HepG2 (cell line): ENCODE data around the gene TMEM217. TPM values are rescaled to one million over a fixed set of nuclear protein-coding genes. Genes with fewer than 3 reads are reported as not detected.

Experiments used
- AGO1 ChIP-seq: fragments of 200-400 bp; formaldehyde crosslinking; IDR thresholded peaks from 2 replicates; pipeline ENCODE4 v1.6.1; 2017; ENCODE audit warnings: mild to moderate bottlenecking, low read depth, low read length, moderate library complexity; ENCODE audit not compliant: poor library complexity, severe bottlenecking
- ATF4 ChIP-seq, 2 experiments: fragments of 450-650 bp in 1 of 2; sonication (generic) in 1 of 2; formaldehyde crosslinking; IDR thresholded peaks; 2 replicates each; pipeline versions ENCODE4 v1.5.0 to v1.8.0; 2020 to 2022; ENCODE audit warnings: mild to moderate bottlenecking in 1 of 2, missing genetic modification reagents in 1 of 2
- DNMT1 ChIP-seq: sonication (generic); formaldehyde crosslinking; IDR thresholded peaks from 2 replicates; pipeline ENCODE4 v1.5.1; 2020; ENCODE audit warnings: mild to moderate bottlenecking, missing genetic modification reagents
- EEA1 ChIP-seq: sonication (generic); formaldehyde crosslinking; IDR thresholded peaks from 2 replicates; pipeline ENCODE4 v1.5.1; 2020; ENCODE audit warnings: mild to moderate bottlenecking, missing genetic modification reagents, borderline replicate concordance
- ERF ChIP-seq: IDR thresholded peaks from 2 replicates; pipeline ENCODE4 v1.6.1; 2018; ENCODE audit warnings: missing biosample characterization, missing genetic modification reagents
- KDM2A ChIP-seq: sonication (generic); formaldehyde crosslinking; IDR thresholded peaks from 2 replicates; pipeline ENCODE4 v1.4.0; 2020; ENCODE audit warnings: low read depth, missing genetic modification reagents, borderline replicate concordance
- MAX ChIP-seq: IDR thresholded peaks from 2 replicates; pipeline ENCODE4 v1.6.1; 2012; ENCODE audit warnings: inconsistent platforms
- MNT ChIP-seq: fragments of 450-650 bp; IDR thresholded peaks from 2 replicates; pipeline ENCODE4 v1.6.1; 2016
- PHB2 ChIP-seq: fragments of 450-650 bp; IDR thresholded peaks from 2 replicates; pipeline ENCODE4 v1.6.1; 2018; ENCODE audit not compliant: partially characterized antibody
- PHF21A ChIP-seq: sonication (generic); formaldehyde crosslinking; IDR thresholded peaks from 2 replicates; pipeline ENCODE4 v1.5.0; 2020; ENCODE audit warnings: mild to moderate bottlenecking, missing genetic modification reagents
- SALL2 ChIP-seq: sonication (generic); formaldehyde crosslinking; IDR thresholded peaks from 2 replicates; pipeline ENCODE4 v1.8.1; 2023; ENCODE audit warnings: mild to moderate bottlenecking, missing genetic modification reagents, inconsistent platforms
- ZNF124 ChIP-seq: sonication (generic); formaldehyde crosslinking; IDR thresholded peaks from 2 replicates; pipeline ENCODE4 v1.4.0; 2020; ENCODE audit warnings: missing genetic modification reagents
- ZNF317 ChIP-seq: sonication (generic); formaldehyde crosslinking; IDR thresholded peaks from 2 replicates; pipeline ENCODE4 v1.5.0; 2020; ENCODE audit warnings: mild to moderate bottlenecking, missing genetic modification reagents
- ZNF333 ChIP-seq: sonication (generic); formaldehyde crosslinking; IDR thresholded peaks from 2 replicates; pipeline ENCODE4 v1.4.0; 2020; ENCODE audit warnings: mild to moderate bottlenecking, missing genetic modification reagents, borderline replicate concordance
- ZNF484 ChIP-seq: sonication (generic); formaldehyde crosslinking; IDR thresholded peaks from 2 replicates; pipeline ENCODE4 v1.5.1; 2020; ENCODE audit warnings: mild to moderate bottlenecking, low read depth, missing genetic modification reagents, borderline replicate concordance
- ZNF574 ChIP-seq: sonication (generic); formaldehyde crosslinking; IDR thresholded peaks from 2 replicates; pipeline ENCODE4 v1.4.0; 2020; ENCODE audit warnings: missing genetic modification reagents
- ZNF619 ChIP-seq: sonication (generic); formaldehyde crosslinking; IDR thresholded peaks from 2 replicates; pipeline ENCODE4 v1.4.0; 2020; ENCODE audit warnings: mild to moderate bottlenecking, missing genetic modification reagents
- ZZZ3 ChIP-seq: sonication (generic); formaldehyde crosslinking; IDR thresholded peaks from 2 replicates; pipeline ENCODE4 v1.4.0; 2020; ENCODE audit warnings: missing genetic modification reagents, mild to moderate bottlenecking, borderline replicate concordance
- polyA plus RNA-seq, 8 experiments: library from polyadenylated mRNA; depleted of rRNA in 3 of 8; stranded (reverse) in 7 of 8; unstranded in 1 of 8; fragments of >200 nt; fragmentation: Illumina TruSeq in 4 of 8; extraction: Trizol in 4 of 8; gene quantifications; 2 replicates each; pipeline versions ENCODE4 v1.2.1 to v1.2.3, GENCODE V29; 2011 to 2016; ENCODE audit warnings: low read depth in 4 of 8, missing spikeins in 1 of 8, mixed read lengths in 1 of 8; ENCODE audit not compliant: insufficient read depth in 1 of 8
- total RNA-seq, 5 experiments: library from RNA; depleted of rRNA; stranded (reverse); fragments of >200 nt; fragmentation: Illumina TruSeq; extraction: Trizol; gene quantifications; 2 replicates each; pipeline ENCODE4 v1.2.3, GENCODE V29; 2016; ENCODE audit warnings: low read depth in 1 of 5

Gene TMEM217
- total and polyA plus RNA-seq, 2 of the 13 experiments (the other 11 are each of a cell fraction or from before 2014, with no cell fraction given): 2.3 to 3.4 TPM

- TF ChIP-seq AGO1 (no peak), MNT (no peak), ZNF574 (CRISPR knock-in tag) (peak; percentile 84), ZNF484 (CRISPR knock-in tag) (no peak), ZNF124 (CRISPR knock-in tag) (0 out of 2 replicates have a peak, but pooled peaks have one; percentile 28), ZNF619 (CRISPR knock-in tag) (peak; percentile 76; the same call in 1 of the 2 replicates), ERF (CRISPR knock-in tag) (0 out of 2 replicates have a peak, but pooled peaks have one; percentile 53), ZNF317 (no peak), ZZZ3 (CRISPR knock-in tag) (no peak), DNMT1 (CRISPR knock-in tag) (0 out of 2 replicates have a peak, but pooled peaks have one; percentile 83), PHB2 (no peak), MAX (no peak), ZNF333 (no peak), ATF4 (CRISPR knock-in tag; IDR thresholded peaks at IDR 0.05) (0 out of 4 replicates have a peak, but pooled peaks of 1 of the 2 experiments have one; percentile 22), EEA1 (CRISPR knock-in tag) (no peak), PHF21A (no peak), SALL2 (CRISPR knock-in tag) (no peak), KDM2A (CRISPR knock-in tag) (peak; percentile 66; the same call in 1 of the 2 replicates)
These were observed 50.0 kb downstream of the TMEM217 start (continued) for GRCh38 chr6:37207903-37208456.
